Measurements from ENCODE around the gene HADHA. TPM values are rescaled to one million over a fixed set of nuclear protein-coding genes. Genes with fewer than 3 reads are reported as not detected.

Gene HADHA
- total RNA-seq, 1 experiment from 2014 or later: 101 TPM

- Histone ChIP-seq H4K20me1 (ENCODE audit: insufficient read depth) (no peaks in the 10 kb centered on the region), H3K4me1 (ENCODE audit: control insufficient read depth in 1 of 2, insufficient read depth in 2 of 2, low read length in 2 of 2) (peaks cover 0 to 9% of the 10 kb centered on the region in 2 experiments; a peak in 1 of 4 replicates), H2AFZ (ENCODE audit: low read depth, low read length, poor library complexity, severe bottlenecking) (no peak overlapping the region), H3K9ac (ENCODE audit: low read length) (no peak overlapping the region), H3K36me3 (ENCODE audit: control insufficient read depth in 1 of 2, insufficient read depth in 2 of 2, low read length in 2 of 2) (no peaks in the 10 kb centered on the region), H3K9me2 (ENCODE audit: insufficient read depth) (no peaks in the 10 kb centered on the region), H3K4me3 (replicated peaks in 1 of 2; ENCODE audit: low read depth in 1 of 2, low read length in 2 of 2) (no peak overlapping the region), H3K4me2 (ENCODE audit: low read length) (no peak overlapping the region), H3K9me3 (ENCODE audit: control insufficient read depth in 1 of 2, insufficient read depth in 1 of 2, low read depth in 1 of 2, low read length in 2 of 2) (no peaks in the 10 kb centered on the region), H3K27ac (ENCODE audit: low read depth, low read length) (no peak overlapping the region), H3K27me3 (ENCODE audit: insufficient read depth, low read length) (no peaks in the 10 kb centered on the region), H3K79me2 (ENCODE audit: insufficient read depth, low read length) (no peaks in the 10 kb centered on the region)
- no peak for ATAC-seq
- ChIA-PET CTCF (no interaction called here), RAD21 (ENCODE audit: low non-redundant PET in 1 of 2, low total read pairs in 2 of 2, uncharacterized antibody in 2 of 2, unreplicated experiment in 2 of 2) (no interaction called here), POLR2A (no interaction called here)
- DNase-seq (ENCODE audit: low read depth, low spot score): no peak
- intact Hi-C loops (cut with micrococcal nuclease): no loop called here
- BruUV-seq (replicated peaks): no TSS peak
- TF ChIP-seq EGR1 (IDR thresholded peaks at IDR 0.05; ENCODE audit: low read depth) (no peak), ELF1 (IDR thresholded peaks at IDR 0.05; ENCODE audit: borderline replicate concordance, low read depth) (no peak), MAX (IDR thresholded peaks at IDR 0.05) (no peak), FOSL1 (IDR thresholded peaks at IDR 0.05; ENCODE audit: low read depth) (no peak), SIN3A (IDR thresholded peaks at IDR 0.05; ENCODE audit: low read depth) (no peak), EZH2phosphoT487 (IDR thresholded peaks at IDR 0.05; ENCODE audit: borderline replicate concordance) (no peak), YY1 (IDR thresholded peaks at IDR 0.05; ENCODE audit: extremely low read depth, insufficient replicate concordance, low read depth, low read length) (no peak), CTCF (IDR thresholded peaks at IDR 0.05 in 2 of 3, conservative IDR thresholded peaks at IDR 0.05 in 1 of 3; ENCODE audit: borderline replicate concordance in 1 of 3, insufficient read depth in 1 of 3, low read depth in 2 of 3, low read length in 2 of 3) (no peak), CBX3 (IDR thresholded peaks at IDR 0.05; ENCODE audit: low read depth) (no peak), RAD21 (IDR thresholded peaks at IDR 0.05; ENCODE audit: low read depth) (no peak), CEBPB (IDR thresholded peaks at IDR 0.05; ENCODE audit: low read depth) (no peak), REST (IDR thresholded peaks at IDR 0.05; ENCODE audit: low read depth) (no peak), TCF7L2 (IDR thresholded peaks at IDR 0.05; ENCODE audit: borderline replicate concordance, extremely low read depth, insufficient read depth, insufficient read length) (no peak), ATF3 (IDR thresholded peaks at IDR 0.05) (no peak), SRF (IDR thresholded peaks at IDR 0.05; ENCODE audit: low read depth) (no peak), EZH2 (IDR thresholded peaks at IDR 0.05) (no peak), JUND (IDR thresholded peaks at IDR 0.05) (no peak), SP1 (IDR thresholded peaks at IDR 0.05; ENCODE audit: low read depth) (no peak)
Measured at GRCh38 chr2:26182441-26182840, 62.0 kb downstream of the HADHA start.

Data from HCT116 (cell line).